ENCODE measurements around the gene KIF25.
"Not testable (repeated sequence)": the region's sequence is repeated elsewhere in the genome, so short reads cannot be mapped to it uniquely, and the experiment has no call there.

Gene KIF25

DNA sequence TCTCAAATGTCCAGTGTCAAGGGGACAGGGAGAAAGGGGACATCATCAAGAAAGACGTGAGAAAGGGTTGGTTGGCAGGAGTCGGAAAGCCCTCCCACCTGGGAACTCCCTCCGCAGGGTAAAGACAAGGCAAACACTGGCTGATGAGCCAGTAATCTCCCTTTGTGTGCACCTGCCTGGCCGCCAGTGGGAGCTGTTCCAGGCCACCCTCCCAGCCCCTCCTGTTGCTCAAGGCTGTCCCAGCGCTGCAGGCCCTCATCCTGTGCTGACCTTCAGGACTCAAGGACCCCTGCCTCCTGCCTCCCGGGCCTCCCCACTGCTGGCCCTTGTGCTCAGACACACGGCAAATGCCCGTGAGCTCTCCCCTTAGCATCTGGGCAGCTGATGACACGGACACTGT, 74.1 kb downstream of the KIF25 start:
- DNase-seq (ENCODE audit: low spot score) = no peak

DNA sequence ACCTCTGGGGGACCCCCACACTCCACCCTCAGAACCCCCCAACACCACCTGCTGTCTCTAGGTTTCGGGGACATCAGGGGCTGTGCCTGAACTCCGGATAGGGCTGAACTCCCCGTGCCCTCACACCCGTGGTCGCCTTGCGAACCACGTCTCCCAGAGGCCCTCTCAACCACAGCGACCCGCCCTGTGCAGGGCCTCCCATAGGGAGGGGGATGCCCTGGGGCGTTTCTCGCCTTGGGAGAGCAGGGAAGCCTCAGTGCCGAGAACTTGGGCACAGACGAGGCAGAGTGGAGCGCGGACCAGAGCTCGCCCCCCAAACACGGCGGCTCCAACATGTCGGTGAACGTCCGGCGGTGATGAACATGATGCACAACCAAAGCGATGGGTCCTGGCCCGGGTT, 74.8 kb downstream of the KIF25 start:
- no peak for DNase-seq (ENCODE audit: low spot score)

DNA sequence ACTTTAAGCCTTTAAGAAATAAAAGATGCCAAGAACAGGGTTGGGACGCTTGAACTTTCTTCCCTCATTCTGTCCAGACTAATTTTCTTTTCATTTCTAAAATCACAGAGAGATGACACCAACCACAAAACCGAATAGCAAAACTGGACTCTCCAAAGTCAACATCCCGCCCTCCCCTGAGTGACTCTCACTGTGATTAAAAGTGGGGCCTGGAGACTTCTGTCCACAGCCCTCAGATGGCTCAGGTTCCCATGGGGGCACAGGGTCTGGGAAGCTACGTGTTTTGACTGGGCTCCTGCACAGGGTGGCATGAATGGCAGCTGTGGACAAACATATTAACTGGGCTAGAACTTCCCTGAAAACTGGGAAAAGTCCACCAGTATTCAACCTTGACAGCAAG, 75.3 kb downstream of the KIF25 start:
- DNase-seq (ENCODE audit: low spot score) = no peak

DNA sequence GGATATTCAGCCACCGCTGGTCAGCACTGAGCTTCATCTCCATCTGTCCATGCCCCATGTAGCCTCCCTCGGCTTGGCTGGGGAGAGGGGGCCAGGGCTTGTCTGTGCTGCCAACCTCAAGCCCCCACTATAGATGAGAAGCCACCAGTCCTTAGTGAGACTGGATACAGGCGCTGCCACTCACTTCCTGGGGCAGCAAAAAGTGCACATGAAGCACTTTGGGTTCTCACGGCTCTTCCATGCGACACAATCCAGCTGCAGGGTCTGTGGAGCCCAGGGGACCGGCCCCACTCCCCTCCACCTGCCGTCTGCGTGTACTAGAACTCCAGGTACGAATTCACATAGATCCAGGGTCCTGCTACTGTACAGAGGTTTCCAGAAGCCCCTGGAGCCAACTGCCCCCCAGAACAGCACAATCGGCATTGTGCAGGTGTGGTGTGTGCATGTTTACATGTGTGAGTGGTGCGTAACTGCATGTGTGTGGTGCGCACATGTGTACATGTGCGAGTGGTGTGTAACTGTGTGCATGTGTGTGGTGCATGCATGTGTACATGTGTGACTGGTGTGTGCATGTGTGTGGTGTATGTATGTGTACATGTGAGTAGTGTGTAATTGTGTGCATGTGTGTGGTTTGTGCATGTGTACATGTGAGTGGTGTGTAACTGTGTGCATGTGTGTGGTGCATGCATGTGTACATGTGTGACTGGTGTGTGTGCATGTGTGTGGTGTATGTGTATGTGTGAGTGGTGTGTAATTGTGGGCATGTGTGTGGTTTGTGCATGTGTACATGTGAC, 76.7 kb downstream of the KIF25 start:
- DNase-seq (ENCODE audit: low spot score) = no peak

DNA sequence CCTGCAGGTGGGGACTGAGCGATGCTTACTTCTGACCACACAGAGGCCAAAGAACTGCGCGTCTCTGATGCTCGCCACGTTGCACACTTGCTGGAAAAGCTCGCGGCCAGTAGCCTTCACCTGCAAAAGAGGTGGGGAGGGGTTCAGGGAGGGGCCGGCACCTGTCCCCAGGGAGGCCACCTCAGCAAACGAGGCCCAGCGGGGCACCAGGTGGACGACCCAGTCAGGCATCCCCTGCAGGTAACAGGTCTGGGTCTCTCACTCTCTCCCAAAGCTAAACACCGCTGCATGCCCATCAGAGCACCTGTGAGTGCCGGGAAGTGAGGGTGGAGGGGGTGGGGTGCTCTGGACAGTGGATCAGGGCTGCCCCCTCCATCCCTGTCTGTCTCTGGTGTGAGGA, 77.7 kb downstream of the KIF25 start:
- DNase-seq (ENCODE audit: low spot score) = no peak

DNA sequence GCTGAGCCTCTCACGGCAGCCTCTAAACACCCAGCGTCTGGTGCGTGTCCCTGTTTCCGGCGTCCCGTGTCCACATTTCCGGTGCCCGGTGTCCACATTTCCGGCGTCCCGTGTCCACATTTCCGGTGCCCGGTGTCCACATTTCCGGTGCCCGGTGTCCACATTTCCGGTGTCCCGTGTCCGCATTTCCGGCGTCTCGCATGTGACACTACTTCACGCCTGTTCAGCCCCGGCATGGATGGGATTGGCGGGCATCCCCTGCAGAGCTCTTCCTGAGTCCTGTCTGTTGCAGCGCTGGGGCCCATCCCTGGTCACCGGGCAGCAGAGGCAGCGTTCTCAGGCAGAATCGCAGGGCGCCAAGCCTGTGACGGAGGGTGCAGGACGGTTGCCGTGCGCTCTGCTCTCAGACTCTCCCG, 78.3 kb downstream of the KIF25 start:
- no peak for DNase-seq (ENCODE audit: low spot score)

DNA sequence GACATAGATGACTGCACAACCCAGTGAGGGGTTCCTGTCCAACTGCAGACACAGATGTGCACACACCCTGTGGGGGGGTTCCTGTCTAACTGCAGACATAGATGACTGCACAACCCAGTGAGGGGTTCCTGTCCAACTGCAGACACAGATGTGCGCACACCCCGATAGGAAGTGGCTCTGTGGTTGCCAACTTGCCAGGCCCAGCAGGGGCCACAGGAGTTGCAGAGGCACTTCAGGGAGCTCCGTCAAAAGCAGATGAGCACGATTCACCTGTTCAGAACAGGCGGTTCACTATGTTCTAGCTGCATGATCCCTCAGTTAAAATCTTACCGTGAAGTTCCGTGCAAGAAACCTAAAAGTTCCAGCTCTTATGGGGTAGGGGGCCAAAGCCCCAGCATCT, 79.9 kb downstream of the KIF25 start:
- not testable (repeated sequence) for DNase-seq (ENCODE audit: low spot score)

DNA sequence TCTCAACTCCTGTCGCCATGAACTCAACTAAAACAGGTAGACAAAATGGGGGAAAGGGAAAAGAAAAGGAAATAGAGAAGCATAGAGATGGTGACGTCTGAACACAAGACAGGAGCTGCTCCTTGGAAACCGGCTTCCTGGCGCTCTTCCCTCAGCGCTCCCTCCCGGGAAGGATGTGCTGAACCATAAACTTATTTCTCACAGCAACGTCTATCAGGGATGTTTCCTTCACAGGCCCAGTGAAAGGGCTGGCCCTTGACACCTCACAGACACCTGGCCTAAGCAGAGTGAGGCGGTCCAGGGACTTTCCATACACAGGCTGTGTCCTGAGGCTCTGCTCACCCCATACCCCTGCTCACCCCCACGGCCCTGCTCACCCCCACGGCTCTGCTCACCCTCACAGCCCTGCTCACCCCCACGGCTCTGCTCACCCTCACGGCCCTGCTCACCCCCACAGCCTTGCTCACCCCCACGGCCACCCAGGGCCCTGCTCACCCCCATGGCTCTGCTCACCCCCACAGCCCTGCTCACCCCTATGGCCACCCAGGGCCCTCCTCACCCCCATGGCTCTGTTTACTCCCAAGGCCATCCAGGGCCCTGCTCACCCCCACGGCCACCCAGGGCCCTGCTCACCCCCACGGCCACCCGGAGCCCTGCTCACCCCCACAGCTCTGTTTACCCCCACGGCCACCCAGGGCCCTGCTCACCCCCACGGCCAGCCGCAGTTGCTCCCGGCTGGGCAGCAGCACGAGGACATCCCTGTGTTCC, 80.9 kb downstream of the KIF25 start:
- no peak for DNase-seq (ENCODE audit: low spot score)

DNA sequence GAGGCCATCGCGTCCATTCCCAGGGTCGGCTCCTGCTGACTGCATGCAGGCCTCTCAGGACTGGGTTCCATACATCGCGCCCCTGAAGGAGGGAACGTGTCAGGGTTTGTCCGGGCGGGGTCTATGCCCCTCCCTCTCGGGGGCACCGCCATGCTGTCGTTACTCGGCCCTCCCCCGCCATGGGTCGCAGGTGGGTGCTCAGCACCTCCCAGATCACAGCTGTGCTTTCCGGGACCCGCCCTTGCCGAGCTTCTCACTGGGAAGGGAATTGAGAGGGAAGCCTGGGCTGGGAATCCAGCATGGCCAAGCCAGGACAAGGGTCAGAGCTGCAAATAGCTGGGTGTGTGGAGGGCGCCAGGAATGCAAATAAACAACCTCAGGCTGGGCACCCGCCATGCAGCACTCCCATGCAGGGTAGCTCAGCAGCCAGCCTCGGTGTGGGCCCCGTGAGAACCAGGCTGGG, 81.5 kb downstream of the KIF25 start, which contains the start of gene FRMD1:
TSS of gene FRMD1 (minus strand) at position 270 of the 463 bp plus-strand sequence. CDS start at position 152, 118 bp downstream.
- DNase-seq (ENCODE audit: low spot score) = no peak

DNA sequence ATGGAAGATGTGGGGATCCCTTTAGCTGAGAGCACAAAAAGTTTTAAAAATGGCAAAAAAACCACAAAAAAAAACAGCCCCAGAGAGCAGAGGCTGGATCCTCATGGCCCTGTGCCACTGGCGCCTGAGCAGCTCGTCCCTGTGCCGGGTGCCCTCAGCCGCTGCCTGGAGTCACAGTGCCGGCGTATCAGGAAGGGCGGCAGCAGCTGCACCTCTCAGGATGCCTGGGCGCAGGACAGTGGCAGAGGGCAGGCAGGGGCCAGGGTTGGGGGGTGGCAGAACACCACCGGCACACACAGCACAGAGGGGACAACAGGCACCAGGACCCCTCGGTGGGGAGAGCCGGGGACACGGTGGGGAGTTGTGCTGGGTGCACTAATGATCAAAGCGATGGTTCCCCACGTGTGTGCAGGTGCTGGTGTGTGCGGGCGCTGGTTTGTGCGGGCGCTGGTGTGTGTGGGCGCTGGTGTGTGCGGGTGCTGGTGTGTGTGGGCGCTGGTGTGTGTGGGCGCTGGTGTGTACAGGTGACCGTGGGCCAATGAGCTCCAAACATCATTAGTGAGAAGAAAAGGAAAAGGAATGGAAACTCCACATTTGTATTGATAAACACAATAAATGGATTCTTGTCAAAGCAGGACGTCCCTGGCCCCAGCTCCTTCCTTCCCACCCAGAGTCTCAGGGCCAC, 83.1 kb downstream of the KIF25 start:
- DNase-seq (ENCODE audit: low spot score) = no peak

DNA sequence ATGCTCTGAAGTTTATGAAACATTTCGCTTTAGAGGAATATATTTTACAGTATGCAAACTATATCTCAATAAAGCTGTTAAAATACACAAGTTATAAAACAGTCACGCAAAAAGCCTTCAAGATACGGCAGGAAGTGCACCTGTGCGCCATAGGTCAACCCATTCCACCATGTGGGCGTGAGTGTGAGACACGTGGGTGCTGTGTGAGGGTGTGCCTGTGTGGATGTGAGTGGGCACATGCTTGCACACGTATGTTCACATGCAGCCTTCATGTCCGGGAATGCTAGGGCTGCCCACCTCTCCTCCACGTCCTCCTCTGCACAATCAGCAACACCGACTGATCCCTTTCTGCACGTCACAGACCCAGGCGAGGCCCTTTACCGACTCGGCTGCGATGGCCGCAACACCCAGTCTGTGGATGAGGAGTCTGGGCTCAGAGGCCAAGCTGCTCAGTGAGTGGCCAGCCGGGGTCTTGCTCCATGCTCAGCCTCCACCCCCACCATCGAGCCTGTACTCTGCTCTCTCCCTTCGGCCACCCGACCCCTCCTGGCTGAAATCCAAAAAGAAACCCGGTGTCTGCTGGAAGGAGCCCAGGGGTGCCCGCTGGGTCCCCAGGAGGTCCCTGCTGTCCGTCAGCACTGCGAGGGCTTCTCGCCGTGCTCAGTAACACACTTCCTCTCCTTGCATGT, 84.5 kb downstream of the KIF25 start:
- DNase-seq (ENCODE audit: low spot score) = no peak

DNA sequence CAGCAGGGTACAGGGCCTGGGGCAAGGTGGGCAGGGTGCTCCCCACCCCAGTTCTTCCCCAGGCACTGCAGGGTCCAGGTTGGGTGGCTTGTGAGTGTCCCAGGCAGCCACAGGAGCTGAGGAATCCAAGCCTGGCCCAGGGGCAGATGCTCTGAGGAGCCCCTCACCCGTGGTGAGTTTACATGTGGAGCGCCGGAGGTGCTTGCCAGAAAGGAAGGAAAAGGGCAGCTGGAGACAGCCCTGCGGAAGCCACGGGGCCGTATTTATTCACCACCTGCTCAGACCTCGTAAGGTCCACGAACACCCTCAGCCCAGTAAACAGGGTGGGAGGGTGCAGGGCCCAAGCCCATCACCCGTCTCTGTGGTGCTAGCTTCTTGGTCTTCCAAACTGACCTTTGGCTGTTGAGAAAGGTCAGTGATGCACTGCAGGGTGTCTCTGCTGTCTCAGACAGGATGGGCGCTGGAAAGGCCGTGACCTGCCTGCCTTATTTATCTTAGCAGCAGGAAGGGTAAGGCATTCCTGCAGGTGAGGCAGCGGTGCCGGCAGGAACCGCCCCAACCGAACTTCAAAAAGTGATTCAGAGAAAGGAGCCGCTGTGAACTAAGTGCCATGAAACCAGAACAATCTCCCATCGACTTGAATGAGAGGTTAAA, 85.5 kb downstream of the KIF25 start:
- DNase-seq (ENCODE audit: low spot score) = no peak

DNA sequence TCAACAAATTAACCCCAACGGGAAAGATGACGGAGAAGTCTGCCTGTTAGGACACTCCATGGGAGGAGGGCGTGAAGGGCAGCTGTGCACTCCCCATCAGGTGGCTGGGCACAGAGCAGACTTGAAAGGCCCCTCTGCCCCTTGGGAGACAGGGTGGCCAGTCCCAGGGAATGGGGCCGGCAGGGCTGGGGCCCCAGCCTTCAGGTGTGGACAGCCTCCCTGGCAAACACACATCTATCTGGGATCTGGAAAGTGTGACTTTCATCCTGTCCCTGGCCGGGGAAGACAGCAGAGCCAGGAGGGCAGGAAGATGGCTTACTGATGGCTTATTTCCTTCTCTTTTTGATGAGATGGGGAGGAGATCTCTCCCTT, 86.0 kb downstream of the KIF25 start:
- no peak for DNase-seq (ENCODE audit: low spot score)

DNA sequence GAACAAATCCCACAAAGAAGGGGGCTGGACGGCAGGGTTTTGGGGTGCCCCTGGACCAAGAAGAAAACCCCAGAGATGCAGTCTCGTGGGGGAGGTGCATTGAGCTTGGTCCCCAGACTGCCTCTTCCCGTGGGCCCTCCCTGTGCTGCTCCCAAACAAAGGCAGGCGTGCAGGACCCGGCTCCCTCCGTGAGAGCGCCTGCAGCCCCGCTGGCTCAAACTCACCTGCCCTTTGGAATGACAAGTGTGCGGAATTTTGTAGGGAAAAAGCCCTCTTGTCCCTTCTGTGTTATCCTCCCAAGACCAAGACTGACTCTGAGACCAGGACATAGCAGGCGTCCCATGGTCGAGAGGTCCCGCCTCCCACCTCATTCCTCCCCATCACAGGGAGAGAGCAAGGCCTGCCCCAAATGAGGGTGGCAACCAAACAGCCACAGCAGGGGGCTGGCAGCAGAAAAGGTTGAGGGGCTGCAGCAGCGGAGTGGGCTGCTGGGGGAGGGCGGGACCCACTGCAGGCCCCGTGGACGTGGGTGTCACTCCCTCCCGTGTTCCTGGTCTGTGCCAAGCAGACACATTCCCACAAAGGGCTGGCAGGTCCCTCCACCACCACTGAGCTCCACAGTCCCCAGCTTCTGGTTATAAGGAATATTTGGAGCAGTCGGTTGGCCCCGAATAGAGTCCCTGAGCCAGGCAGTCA, 87.1 kb downstream of the KIF25 start:
- no peak for DNase-seq (ENCODE audit: low spot score)

DNA sequence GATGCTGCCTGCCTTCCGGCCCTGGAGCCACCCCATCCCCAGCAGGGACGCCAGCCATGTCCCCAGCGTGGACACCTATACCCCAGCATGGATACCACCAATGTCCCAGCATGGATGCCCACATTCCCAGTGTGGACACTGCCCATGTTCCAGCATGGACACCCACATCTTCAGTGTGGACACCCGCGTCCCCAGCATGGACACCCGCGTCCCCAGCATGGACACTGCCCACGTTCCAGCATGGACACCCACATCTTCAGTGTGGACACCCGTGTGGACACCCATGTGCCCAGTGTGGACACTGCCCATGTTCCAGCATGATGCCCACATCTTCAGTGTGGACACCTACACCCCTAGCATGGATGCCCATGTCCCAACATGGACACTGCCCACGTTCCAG, 88.6 kb downstream of the KIF25 start:
- no peak for DNase-seq (ENCODE audit: low spot score)

DNA sequence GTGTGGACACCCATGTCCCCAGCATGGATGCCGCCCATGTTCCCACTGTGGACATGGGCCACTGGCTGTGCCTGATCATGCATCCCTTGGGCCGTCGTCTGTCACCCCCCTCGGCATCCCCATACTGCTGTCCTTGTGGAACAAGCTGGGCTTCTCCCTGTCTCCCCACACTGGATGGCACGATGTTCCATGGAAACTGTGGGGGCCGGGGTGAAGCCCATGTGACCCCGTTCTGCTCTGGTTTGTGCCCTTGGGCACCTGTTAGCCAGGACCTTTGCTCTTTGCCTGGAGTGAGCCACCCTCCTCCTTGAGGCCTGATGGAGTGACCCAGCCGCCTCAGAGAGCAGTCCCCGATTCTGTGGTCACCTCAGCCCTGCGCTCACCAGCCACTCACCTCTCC, 89.1 kb downstream of the KIF25 start:
- no peak for DNase-seq (ENCODE audit: low spot score)

DNA sequence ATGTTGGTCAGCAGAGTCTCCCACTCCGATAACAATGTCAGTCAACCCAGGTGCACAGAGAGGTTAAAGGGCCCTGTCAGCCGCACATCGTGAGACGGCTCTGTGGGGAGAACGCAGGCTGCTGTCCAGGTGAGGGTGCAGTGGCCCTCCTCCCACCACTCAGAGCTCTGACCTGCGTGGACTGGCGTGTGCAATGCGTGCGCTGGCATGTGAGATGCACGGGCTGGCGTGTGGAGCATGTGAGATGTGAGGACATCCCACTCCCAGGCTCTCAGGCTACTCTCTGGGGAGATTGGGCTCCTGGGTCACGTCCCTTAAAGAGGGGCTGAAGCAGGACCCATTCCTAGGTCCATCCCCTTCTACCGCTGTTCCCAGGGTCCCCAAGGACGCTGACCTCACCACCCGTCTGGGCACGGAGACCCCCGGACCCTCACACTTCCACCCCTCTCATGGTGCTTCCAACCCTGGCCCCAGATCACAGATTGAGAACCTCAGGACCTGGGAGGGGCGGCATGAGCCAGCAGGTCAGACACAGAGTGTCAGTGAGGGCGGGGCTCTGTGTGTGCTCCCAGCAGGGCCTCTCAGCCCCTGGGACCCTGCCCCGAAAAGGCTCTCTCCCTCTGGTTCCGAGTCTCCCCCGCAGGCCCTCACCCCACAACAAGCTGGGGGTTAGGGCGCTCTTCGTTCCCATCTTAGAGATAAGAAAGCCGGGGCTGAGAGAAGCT, 90.1 kb downstream of the KIF25 start:
- DNase-seq (ENCODE audit: low spot score) = no peak

DNA sequence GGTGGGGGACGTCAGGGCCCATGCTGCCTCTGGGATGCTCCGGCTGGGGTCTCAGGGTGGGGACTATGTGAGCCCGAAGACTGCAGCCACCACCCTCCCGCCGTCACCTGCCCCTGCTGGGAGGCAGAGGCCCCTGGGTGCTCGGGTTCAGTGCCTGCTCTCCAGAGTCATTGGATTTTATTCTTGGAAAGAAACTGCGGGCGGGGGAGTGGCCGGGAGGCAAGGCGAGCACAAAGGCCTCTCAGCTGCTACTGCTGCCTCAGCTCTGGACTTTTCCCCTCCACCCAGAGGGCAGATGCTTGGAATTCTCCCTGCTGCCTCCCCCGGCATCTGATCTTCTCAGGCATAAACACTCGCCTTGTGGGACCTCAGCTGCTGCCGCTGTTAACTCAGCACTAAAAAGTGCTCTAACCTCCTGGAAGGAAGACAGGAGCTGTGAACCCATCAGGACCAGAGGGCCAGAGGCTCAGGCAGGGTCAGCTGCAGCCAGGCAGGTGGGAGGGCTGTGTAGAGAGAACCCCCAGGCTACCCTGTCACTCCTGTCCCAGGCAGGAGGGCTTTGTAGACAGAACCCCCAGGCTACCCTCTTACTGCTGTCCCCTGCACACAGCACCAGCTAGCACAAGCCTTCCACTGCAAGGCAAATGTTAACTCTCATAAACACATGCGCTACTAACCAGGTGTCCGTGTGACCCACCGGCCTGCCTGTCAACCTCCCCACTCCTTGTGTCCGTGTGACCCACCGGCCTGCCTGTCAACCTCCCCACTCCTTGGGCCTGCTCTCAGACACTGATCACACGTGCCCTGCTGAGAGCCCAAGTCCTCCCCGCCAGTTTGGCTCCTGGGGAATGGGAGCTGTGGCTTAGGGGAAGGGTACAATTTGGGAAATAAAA, 90.9 kb downstream of the KIF25 start:
- DNase-seq (ENCODE audit: low spot score) = no peak

Data from CD4-positive, alpha-beta T cell treated with Interleukin-6 at 100 ng/mL for 8 hours (primary cell).